ENCODE data around the gene DFFB.

DFFB gene

DNA sequence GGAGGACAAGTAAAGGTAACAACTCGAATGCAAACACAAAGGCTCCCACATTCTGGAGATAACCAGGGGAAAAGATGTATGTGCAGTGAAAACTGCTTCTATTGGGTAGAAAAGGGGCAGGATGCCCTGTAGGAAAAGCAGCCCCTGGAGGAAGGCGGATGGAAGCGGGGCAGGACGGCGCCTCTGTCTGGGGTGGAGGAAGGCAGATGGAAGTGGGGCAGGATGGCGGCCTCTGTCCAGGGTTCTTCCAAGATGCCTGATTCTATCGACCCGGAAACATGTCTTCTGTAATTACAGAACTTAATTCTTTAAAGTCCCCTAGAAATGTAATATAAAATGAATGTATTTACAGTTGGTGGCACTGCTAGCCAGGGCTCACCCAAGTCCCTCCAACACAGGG lies 37.0 kb upstream of the DFFB start (continued):
- no peak for TF ChIP-seq INSM2 (tag by site-specific recombination; IDR thresholded peaks at IDR 0.05)
- no peak for TF ChIP-seq ZNF560 (tag by site-specific recombination; IDR thresholded peaks at IDR 0.05; ENCODE audit: borderline replicate concordance)

DNA sequence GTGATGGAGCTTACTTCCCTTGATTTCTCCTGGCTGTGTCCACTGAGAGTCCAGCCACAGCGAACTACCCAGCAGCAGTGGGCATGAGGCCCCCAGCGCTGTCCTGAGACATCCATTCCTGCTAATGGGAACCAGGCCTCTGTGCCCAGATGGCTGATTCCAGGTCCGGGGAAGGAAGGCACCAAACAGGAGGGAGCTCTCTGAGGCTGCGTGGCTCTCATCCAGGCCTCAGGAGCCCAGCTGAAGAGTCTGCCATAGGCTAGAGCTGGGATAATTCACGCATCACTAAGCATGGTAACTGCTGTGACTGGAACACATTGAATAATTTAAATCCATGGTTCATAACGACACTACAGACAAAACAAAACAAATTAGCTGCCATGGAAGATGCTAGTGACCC lies 36.3 kb upstream of the DFFB start:
- TF ChIP-seq SP2 (tag by site-specific recombination; IDR thresholded peaks at IDR 0.05) (no peak), ZNF292 (tag by site-specific recombination; IDR thresholded peaks at IDR 0.05; ENCODE audit: borderline replicate concordance, low read depth) (no peak), GLI4 (tag by site-specific recombination; IDR thresholded peaks at IDR 0.05) (no peak)
- TF ChIP-seq, protein P1, sequence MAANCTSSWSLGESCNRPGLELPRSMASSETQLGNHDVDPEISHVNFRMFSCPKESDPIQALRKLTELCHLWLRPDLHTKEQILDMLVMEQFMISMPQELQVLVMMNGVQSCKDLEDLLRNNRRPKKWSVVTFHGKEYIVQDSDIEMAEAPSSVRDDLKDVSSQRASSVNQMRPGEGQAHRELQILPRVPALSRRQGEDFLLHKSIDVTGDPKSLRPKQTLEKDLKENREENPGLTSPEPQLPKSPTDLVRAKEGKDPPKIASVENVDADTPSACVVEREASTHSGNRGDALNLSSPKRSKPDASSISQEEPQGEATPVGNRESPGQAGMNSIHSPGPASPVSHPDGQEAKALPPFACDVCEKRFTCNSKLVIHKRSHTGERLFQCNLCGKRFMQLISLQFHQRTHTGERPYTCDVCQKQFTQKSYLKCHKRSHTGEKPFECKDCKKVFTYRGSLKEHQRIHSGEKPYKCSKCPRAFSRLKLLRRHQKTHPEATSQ (tag by site-specific recombination; IDR thresholded peaks at IDR 0.05), result no peak
- Histone ChIP-seq H3K27ac (ENCODE audit: extremely low read depth, low read depth, low read length) (no peak overlapping the region), H3K4me3 (ENCODE audit: low read depth, low read length) (no peak overlapping the region), H3K36me3 (ENCODE audit: control insufficient read depth in 2 of 2, insufficient read depth in 1 of 2, low read length in 2 of 2) (peaks cover 0 to 92% of the 10 kb centered on the region in 2 experiments; a peak in 1 of 3 replicates), H3K9me3 (ENCODE audit: control insufficient read depth, insufficient read depth, low read depth, low read length) (no peaks in the 10 kb centered on the region), H3K4me1 (ENCODE audit: control insufficient read depth, insufficient read depth, low read length) (no peaks in the 10 kb centered on the region)
- POLR2A ChIA-PET, result no interaction called here
- CTCF ChIA-PET, result interaction anchor here (0.5 to 0.7 kb wide), 3 partner anchors 9 to 172 kb away, joined by 3 read pairs; no protein-coding TSS in a partner anchor

DNA sequence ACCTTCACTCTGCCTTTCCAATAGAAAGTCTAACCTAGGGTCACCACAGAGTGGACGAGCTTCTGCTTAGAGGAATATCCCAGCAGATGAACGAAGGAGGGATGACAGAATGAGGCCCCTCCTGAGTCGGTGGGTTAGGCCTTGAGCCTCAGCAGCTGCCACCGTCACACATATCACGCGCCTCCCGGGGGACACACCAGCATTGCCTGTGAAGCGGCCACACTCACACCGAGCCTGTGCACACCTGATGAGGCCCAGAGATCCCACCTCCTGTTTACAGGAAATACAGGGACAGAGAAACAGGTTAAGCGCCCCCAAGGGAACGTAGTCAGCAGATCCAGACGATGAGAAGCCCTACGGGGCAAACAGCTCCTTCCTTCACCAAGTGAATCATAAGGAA lies 35.8 kb upstream of the DFFB start:
- TF ChIP-seq ZBTB49 (tag by site-specific recombination; IDR thresholded peaks at IDR 0.05; ENCODE audit: low read depth) (no peak), ZNF155 (tag by site-specific recombination; IDR thresholded peaks at IDR 0.05) (no peak), ZNF366 (tag by site-specific recombination; conservative IDR thresholded peaks at IDR 0.05) (no peak)
- TF ChIP-seq, protein P2, sequence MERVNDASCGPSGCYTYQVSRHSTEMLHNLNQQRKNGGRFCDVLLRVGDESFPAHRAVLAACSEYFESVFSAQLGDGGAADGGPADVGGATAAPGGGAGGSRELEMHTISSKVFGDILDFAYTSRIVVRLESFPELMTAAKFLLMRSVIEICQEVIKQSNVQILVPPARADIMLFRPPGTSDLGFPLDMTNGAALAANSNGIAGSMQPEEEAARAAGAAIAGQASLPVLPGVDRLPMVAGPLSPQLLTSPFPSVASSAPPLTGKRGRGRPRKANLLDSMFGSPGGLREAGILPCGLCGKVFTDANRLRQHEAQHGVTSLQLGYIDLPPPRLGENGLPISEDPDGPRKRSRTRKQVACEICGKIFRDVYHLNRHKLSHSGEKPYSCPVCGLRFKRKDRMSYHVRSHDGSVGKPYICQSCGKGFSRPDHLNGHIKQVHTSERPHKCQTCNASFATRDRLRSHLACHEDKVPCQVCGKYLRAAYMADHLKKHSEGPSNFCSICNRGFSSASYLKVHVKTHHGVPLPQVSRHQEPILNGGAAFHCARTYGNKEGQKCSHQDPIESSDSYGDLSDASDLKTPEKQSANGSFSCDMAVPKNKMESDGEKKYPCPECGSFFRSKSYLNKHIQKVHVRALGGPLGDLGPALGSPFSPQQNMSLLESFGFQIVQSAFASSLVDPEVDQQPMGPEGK (tag by site-specific recombination; IDR thresholded peaks at IDR 0.05), result no peak
- Histone ChIP-seq H3K9me3 (ENCODE audit: control insufficient read depth, insufficient read depth, low read depth, low read length) (no peaks in the 10 kb centered on the region), H3K4me1 (ENCODE audit: control insufficient read depth, insufficient read depth, low read length) (no peaks in the 10 kb centered on the region), H3K4me3 (ENCODE audit: low read depth, low read length) (no peak overlapping the region), H3K27ac (ENCODE audit: extremely low read depth, low read depth, low read length) (no peak overlapping the region), H3K36me3 (ENCODE audit: control insufficient read depth in 2 of 2, insufficient read depth in 1 of 2, low read length in 2 of 2) (peaks cover 0 to 92% of the 10 kb centered on the region in 2 experiments; a peak in 1 of 3 replicates)
- ChIA-PET POLR2A (no interaction called here), CTCF (interaction anchor here (0.5 kb wide), 1 partner anchor 8 kb away, joined by 3 read pairs; no protein-coding TSS in a partner anchor)

GRCh38 chr1:3821908-3822307 lies 35.4 kb upstream of the DFFB start:
- no peaks in the 10 kb centered on the region for H3K9me3 ChIP-seq (ENCODE audit: control insufficient read depth, insufficient read depth, low read depth, low read length)
- no peaks in the 10 kb centered on the region for H3K4me1 ChIP-seq (ENCODE audit: control insufficient read depth, insufficient read depth, low read length)
- ChIA-PET POLR2A (no interaction called here), CTCF (no interaction called here)
- H3K27ac ChIP-seq (ENCODE audit: extremely low read depth, low read depth, low read length), result no peak overlapping the region
- H3K36me3 ChIP-seq (ENCODE audit: control insufficient read depth in 2 of 2, insufficient read depth in 1 of 2, low read length in 2 of 2), result peaks cover under 1 to 93% of the 10 kb centered on the region in 2 experiments; a peak in 2 of 3 replicates
- no peak overlapping the region for H3K4me3 ChIP-seq (ENCODE audit: low read depth, low read length)
- TF ChIP-seq GLI4 (tag by site-specific recombination; IDR thresholded peaks at IDR 0.05) (no peak), ZNF138 (tag by site-specific recombination; IDR thresholded peaks at IDR 0.05; ENCODE audit: borderline replicate concordance) (no peak), ZNF394 (tag by site-specific recombination; IDR thresholded peaks at IDR 0.05; ENCODE audit: borderline replicate concordance) (no peak), BCL11B (tag by site-specific recombination; IDR thresholded peaks at IDR 0.05; ENCODE audit: low read depth) (no peak), KLF7 (tag by site-specific recombination; IDR thresholded peaks at IDR 0.05; ENCODE audit: borderline replicate concordance) (no peak), ZNF621 (tag by site-specific recombination; IDR thresholded peaks at IDR 0.05) (no peak), ZNF214 (tag by site-specific recombination; IDR thresholded peaks at IDR 0.05; ENCODE audit: borderline replicate concordance) (no peak), ZNF223 (tag by site-specific recombination; IDR thresholded peaks at IDR 0.05) (no peak), ZNF114 (tag by site-specific recombination; IDR thresholded peaks at IDR 0.05) (no peak), ZNF660 (tag by site-specific recombination; IDR thresholded peaks at IDR 0.05) (no peak), SP7 (tag by site-specific recombination; IDR thresholded peaks at IDR 0.05) (no peak)
- TF ChIP-seq, protein P3, sequence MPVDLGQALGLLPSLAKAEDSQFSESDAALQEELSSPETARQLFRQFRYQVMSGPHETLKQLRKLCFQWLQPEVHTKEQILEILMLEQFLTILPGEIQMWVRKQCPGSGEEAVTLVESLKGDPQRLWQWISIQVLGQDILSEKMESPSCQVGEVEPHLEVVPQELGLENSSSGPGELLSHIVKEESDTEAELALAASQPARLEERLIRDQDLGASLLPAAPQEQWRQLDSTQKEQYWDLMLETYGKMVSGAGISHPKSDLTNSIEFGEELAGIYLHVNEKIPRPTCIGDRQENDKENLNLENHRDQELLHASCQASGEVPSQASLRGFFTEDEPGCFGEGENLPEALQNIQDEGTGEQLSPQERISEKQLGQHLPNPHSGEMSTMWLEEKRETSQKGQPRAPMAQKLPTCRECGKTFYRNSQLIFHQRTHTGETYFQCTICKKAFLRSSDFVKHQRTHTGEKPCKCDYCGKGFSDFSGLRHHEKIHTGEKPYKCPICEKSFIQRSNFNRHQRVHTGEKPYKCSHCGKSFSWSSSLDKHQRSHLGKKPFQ (tag by site-specific recombination; IDR thresholded peaks at IDR 0.05), result no peak

Data from HEK293 (cell line).